ENCODE data around the gene FRMD4A. TPM values are rescaled to one million over a fixed set of nuclear protein-coding genes. Genes with fewer than 3 reads are reported as not detected.

The FRMD4A gene
- total RNA-seq, 4 donors from 2014 or later = 27.5 to 40.4 (median 33.0) TPM

DNA sequence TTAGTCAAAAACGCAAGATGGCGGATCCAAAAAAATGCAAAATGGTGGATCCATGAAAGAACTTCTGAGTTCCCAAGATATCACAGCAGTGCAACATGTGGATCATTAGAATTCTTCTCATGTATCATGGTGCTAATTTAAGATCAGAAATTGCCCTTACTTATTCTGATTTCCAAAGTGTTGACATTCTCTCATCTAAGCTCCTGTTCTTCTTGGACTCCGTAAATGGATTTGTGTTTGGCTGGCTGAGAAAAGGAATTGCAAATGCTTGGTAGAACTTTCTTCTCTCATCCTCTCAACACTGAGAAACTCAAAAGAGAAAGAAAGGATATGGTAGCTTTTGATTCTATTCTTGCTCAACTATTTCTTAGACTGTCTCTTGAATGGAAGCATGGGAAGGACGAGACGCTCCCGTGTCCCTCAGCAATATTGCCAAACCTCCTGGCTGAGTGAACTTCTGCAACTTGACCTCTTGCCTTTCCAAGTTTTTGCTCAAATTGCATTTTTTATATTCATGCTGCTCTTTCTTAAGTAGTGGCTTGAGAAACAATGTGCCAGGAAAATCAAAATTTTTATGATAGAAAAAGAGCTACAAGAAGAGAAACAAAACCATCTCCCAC, 44.7 kb downstream of the FRMD4A start:
- TF ChIP-seq, protein P1, sequence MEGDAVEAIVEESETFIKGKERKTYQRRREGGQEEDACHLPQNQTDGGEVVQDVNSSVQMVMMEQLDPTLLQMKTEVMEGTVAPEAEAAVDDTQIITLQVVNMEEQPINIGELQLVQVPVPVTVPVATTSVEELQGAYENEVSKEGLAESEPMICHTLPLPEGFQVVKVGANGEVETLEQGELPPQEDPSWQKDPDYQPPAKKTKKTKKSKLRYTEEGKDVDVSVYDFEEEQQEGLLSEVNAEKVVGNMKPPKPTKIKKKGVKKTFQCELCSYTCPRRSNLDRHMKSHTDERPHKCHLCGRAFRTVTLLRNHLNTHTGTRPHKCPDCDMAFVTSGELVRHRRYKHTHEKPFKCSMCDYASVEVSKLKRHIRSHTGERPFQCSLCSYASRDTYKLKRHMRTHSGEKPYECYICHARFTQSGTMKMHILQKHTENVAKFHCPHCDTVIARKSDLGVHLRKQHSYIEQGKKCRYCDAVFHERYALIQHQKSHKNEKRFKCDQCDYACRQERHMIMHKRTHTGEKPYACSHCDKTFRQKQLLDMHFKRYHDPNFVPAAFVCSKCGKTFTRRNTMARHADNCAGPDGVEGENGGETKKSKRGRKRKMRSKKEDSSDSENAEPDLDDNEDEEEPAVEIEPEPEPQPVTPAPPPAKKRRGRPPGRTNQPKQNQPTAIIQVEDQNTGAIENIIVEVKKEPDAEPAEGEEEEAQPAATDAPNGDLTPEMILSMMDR (IDR thresholded peaks at IDR 0.05) = no peak
- TF ChIP-seq POLR2A (IDR thresholded peaks at IDR 0.05) = no peak
- intact Hi-C loops (cut with DNase I; ENCODE audit: low total_unique reads) = no loop called here
- H3K4me3 ChIP-seq (ENCODE audit: low read depth, poor library complexity, severe bottlenecking) = no peak overlapping the region
- no peak for DNase-seq (ENCODE audit: low spot score in 2 of 2)
- WGBS, 2 donors = 80 to 81% methylated on average over 6 of the region's 6 CpGs

DNA sequence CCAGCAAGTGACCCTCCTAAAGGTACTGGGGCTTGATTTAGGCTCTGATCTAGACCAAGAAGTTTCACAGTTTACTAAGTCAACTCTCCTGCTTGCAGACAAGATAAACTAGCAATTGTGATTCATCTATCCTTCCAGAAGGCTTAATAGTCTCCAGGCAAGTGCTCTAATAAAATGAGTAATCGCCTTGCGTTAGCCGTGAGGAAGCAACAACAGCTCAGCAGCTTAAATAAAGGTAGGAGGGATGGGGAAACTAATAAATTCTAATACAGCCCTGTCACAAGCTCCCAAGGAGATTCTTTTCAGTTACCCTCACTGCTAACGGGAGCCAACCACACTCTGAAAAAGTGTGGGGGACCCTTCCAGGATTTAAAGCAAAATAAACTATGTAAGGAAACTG, 48.4 kb downstream of the FRMD4A start:
- H3K4me3 ChIP-seq (ENCODE audit: low read depth, poor library complexity, severe bottlenecking) = no peak overlapping the region
- WGBS, 2 donors = 55 to 56% methylated on average over 4 of the region's 4 CpGs
- TF ChIP-seq, protein P1 (IDR thresholded peaks at IDR 0.05) = no peak
- TF ChIP-seq POLR2A (IDR thresholded peaks at IDR 0.05) = no peak
- no peak for DNase-seq (ENCODE audit: low spot score in 2 of 2)
- intact Hi-C loops (cut with DNase I; ENCODE audit: low total_unique reads) = no loop called here

DNA sequence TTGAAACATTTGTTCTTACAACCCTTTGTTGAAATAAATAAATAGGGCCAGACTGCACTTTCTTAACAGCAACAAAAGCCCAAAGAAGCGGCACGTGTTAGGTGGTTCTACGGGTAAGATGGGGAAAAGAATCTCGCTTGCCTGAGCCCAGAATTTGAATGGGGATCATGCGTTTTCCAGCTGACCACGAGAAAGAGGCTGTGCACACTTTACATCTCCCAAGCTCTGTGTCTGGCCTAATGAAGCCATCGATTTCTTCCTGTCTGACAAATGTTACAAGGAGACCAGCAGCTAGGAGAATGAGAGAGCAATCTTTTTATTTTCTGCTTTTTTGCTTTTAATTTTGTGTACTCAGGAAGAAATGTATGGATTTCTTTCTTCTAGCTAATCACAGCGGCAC, 52.2 kb downstream of the FRMD4A start:
- TF ChIP-seq, protein P1 (IDR thresholded peaks at IDR 0.05) = no peak
- no peak for TF ChIP-seq POLR2A (IDR thresholded peaks at IDR 0.05)
- H3K4me3 ChIP-seq (ENCODE audit: low read depth, poor library complexity, severe bottlenecking) = no peak overlapping the region
- DNase-seq (ENCODE audit: low spot score in 2 of 2) = no peak
- 80 to 91% methylated on average over 8 of the region's 8 CpGs for WGBS, 2 donors
- intact Hi-C loops (cut with DNase I; ENCODE audit: low total_unique reads) = no loop called here

DNA sequence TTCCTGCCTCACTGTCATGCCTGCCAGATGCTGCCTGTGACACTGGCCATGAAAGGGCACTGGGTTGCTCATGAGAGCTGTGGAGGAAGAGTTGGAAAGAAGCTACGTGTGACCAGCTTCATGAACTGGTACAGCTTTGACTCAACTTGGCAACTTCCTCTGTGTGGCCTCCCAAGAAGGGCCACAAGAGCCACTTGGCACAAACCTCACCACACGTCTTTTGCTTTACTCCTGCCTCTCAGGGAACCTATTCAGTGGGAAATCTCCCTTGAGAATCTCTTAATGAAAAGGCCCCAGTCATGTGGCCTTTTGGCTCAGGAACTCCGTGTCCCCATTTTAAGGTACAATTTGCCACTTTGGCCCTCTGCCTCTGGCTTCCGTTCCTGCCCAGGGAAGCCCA, 54.5 kb downstream of the FRMD4A start:
- no peak for DNase-seq (ENCODE audit: low spot score in 2 of 2)
- intact Hi-C loops (cut with DNase I; ENCODE audit: low total_unique reads) = no loop called here
- no peak overlapping the region for H3K4me3 ChIP-seq (ENCODE audit: low read depth, poor library complexity, severe bottlenecking)
- TF ChIP-seq, protein P1 (IDR thresholded peaks at IDR 0.05) = no peak
- no peak for TF ChIP-seq POLR2A (IDR thresholded peaks at IDR 0.05)
- 74 to 76% methylated on average over 4 of the region's 4 CpGs for WGBS, 2 donors

DNA sequence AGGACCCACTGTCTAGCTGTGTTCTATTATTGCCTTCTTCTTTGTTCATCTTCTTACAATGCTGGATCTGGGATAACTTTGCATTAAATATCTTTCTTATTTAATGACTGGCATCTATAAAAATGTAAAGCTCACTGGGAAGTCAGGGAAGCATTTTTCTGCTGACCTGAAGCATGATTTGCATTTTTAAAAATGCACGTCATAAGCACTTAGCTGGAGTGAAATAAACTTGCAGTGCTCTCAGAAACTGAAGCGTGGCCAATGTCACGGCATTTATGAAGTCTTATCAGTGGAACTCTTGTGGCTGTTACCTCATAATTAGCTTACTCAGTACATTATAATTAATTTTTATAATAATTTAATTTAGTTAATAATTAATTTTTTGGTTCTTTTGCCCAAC, 59.1 kb downstream of the FRMD4A start:
- no peak overlapping the region for H3K4me3 ChIP-seq (ENCODE audit: low read depth, poor library complexity, severe bottlenecking)
- TF ChIP-seq, protein P1 (IDR thresholded peaks at IDR 0.05) = no peak
- TF ChIP-seq POLR2A (IDR thresholded peaks at IDR 0.05) = no peak
- WGBS, 2 donors = 87 to 96% methylated on average over 3 of the region's 3 CpGs
- intact Hi-C loops (cut with DNase I; ENCODE audit: low total_unique reads) = no loop called here
- DNase-seq (ENCODE audit: low spot score in 2 of 2) = no peak

DNA sequence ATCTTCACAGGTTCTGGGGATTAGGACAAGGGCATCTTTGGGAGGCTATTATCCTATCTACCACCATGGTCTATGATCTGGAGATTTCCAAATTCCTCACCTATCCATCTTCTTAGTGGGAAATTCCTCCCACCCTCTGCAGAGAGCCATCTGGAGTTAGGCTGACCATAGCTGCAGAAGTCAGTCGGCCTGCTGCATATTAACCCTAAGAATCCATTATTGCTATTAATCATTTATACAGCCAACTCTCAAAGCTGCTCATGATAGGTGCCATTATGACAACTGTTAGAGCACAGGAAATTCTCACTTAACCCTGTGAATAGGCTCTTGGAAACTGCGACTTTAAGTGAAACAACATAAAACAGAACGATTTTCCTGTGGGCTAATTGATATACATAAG, 60.4 kb downstream of the FRMD4A start:
- TF ChIP-seq POLR2A (IDR thresholded peaks at IDR 0.05) = no peak
- TF ChIP-seq, protein P1 (IDR thresholded peaks at IDR 0.05) = no peak
- no peak overlapping the region for H3K4me3 ChIP-seq (ENCODE audit: low read depth, poor library complexity, severe bottlenecking)
- 75 to 78% methylated on average over 3 of the region's 3 CpGs for WGBS, 2 donors
- DNase-seq (ENCODE audit: low spot score in 2 of 2) = no peak
- intact Hi-C loops (cut with DNase I; ENCODE audit: low total_unique reads) = no loop called here
